Astrocyte (in vitro differentiated cells and primary cell): ENCODE measurements around the gene PHKA1.

Experiments used
- EZH2 ChIP-seq: IDR thresholded peaks from 2 replicates; pipeline ENCODE4 v1.6.1; 2012; ENCODE audit warnings: mild to moderate bottlenecking, low read length, inconsistent platforms; ENCODE audit not compliant: insufficient read depth
- TF ChIP-seq, protein P1 (sequence below): IDR thresholded peaks from 2 replicates; pipeline ENCODE4 v1.5.1; 2011; ENCODE audit warnings: low read depth, mild to moderate bottlenecking, inconsistent platforms, low read length, moderate library complexity; ENCODE audit not compliant: insufficient read depth

DNA sequence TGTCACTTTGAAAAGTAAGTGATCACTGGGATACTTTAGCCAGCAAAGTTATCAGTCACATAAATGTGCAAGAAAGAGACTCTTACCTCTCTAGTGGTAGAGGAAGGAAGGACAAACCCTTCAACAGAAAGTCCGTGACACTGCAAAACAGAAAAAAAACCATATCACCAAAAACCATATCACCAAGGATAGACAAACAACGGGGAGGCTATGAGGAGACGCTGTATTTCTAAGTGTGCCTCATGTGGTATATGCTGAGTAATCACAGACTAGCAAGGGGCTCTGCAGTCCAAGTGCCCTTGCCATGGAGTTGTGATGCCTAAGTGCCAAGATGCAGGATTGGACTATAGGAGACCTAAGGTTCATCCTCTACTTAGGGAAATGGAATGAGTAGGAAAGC is 129.9 kb downstream of the PHKA1 start:
- TF ChIP-seq, protein P1, sequence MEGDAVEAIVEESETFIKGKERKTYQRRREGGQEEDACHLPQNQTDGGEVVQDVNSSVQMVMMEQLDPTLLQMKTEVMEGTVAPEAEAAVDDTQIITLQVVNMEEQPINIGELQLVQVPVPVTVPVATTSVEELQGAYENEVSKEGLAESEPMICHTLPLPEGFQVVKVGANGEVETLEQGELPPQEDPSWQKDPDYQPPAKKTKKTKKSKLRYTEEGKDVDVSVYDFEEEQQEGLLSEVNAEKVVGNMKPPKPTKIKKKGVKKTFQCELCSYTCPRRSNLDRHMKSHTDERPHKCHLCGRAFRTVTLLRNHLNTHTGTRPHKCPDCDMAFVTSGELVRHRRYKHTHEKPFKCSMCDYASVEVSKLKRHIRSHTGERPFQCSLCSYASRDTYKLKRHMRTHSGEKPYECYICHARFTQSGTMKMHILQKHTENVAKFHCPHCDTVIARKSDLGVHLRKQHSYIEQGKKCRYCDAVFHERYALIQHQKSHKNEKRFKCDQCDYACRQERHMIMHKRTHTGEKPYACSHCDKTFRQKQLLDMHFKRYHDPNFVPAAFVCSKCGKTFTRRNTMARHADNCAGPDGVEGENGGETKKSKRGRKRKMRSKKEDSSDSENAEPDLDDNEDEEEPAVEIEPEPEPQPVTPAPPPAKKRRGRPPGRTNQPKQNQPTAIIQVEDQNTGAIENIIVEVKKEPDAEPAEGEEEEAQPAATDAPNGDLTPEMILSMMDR, result no peak
- TF ChIP-seq EZH2, result no peak
